HEK293 (cell line): ENCODE measurements around the gene RNF10.

ENCODE experiments used
- CTCF ChIA-PET: fragments of 350-600 bp; formaldehyde crosslinking; extraction: SDS; loops from one replicate; lab custom pipeline; 2021; ENCODE audit warnings: antibody characterized with exemption; lab: Yijun Ruan, JAX
- POLR2A ChIA-PET: fragments of 300-600 bp; formaldehyde crosslinking; extraction: SDS; loops from one replicate; lab custom pipeline; 2020; ENCODE audit warnings: antibody characterized with exemption, inconsistent platforms; lab: Yijun Ruan, JAX
- H3K27ac ChIP-seq: fragments of 200-500 bp; sonication (Bioruptor generic); 2 replicates; pipeline ENCODE4 v1.5.1; 2014; ENCODE audit warnings: low read depth, low read length, control low read depth, inconsistent platforms; ENCODE audit errors: extremely low read depth
- H3K36me3 ChIP-seq, 2 experiments: fragments of 200-500 bp in 1 of 2; sonication (Bioruptor generic) in 1 of 2; 1 replicate in 1 of 2; 2 replicates in 1 of 2; pipeline ENCODE4 v1.5.1; 2014 to 2017; ENCODE audit warnings: inconsistent platforms in 2 of 2, low read length in 2 of 2; ENCODE audit not compliant: control insufficient read depth in 2 of 2, insufficient read depth in 1 of 2
- H3K4me1 ChIP-seq: fragments of 200-500 bp; sonication (Bioruptor generic); 2 replicates; pipeline ENCODE4 v1.5.1; 2014; ENCODE audit warnings: mild to moderate bottlenecking, low read length, inconsistent platforms; ENCODE audit not compliant: control insufficient read depth, insufficient read depth
- H3K4me3 ChIP-seq: 2 replicates; pipeline ENCODE4 v1.5.1; 2011; ENCODE audit warnings: low read depth, mild to moderate bottlenecking, control low read depth, low read length, moderate library complexity
- H3K9me3 ChIP-seq: fragments of 200-500 bp; sonication (Bioruptor generic); 2 replicates; pipeline ENCODE4 v1.5.1; 2014; ENCODE audit warnings: low read depth, low read length, inconsistent platforms; ENCODE audit not compliant: control insufficient read depth, insufficient read depth
- BCL11A ChIP-seq: fragments of 450-650 bp; formaldehyde crosslinking; IDR thresholded peaks from 2 replicates; pipeline ENCODE4 v1.5.1; 2016; ENCODE audit warnings: low read depth, missing biosample characterization, missing genetic modification characterization
- EGR2 ChIP-seq: fragments of 450-650 bp; formaldehyde crosslinking; IDR thresholded peaks from 2 replicates; pipeline ENCODE4 v1.5.1; 2016; ENCODE audit warnings: low read depth, missing biosample characterization, missing genetic modification characterization
- SP3 ChIP-seq: fragments of 450-650 bp; formaldehyde crosslinking; IDR thresholded peaks from 2 replicates; pipeline ENCODE4 v1.5.1; 2016; ENCODE audit warnings: missing biosample characterization, missing genetic modification characterization
- ZBTB21 ChIP-seq: fragments of 450-650 bp; formaldehyde crosslinking; IDR thresholded peaks from 2 replicates; pipeline ENCODE4 v1.5.1; 2017; ENCODE audit warnings: missing biosample characterization, missing genetic modification characterization
- ZBTB48 ChIP-seq: fragments of 450-650 bp; formaldehyde crosslinking; IDR thresholded peaks from 2 replicates; pipeline ENCODE4 v1.5.1; 2016; ENCODE audit warnings: missing biosample characterization, missing genetic modification characterization
- ZFHX2 ChIP-seq: fragments of 450-650 bp; formaldehyde crosslinking; conservative IDR thresholded peaks from 2 replicates; pipeline ENCODE4 v1.5.1; 2016; ENCODE audit warnings: missing biosample characterization, missing genetic modification characterization
- ZNF10 ChIP-seq: fragments of 450-650 bp; formaldehyde crosslinking; IDR thresholded peaks from 2 replicates; pipeline ENCODE4 v1.5.1; 2017; ENCODE audit warnings: missing biosample characterization, missing genetic modification characterization
- ZNF169 ChIP-seq: fragments of 450-650 bp; formaldehyde crosslinking; IDR thresholded peaks from 2 replicates; pipeline ENCODE4 v1.5.1; 2016; ENCODE audit warnings: missing biosample characterization, missing genetic modification characterization
- ZNF23 ChIP-seq: fragments of 450-650 bp; formaldehyde crosslinking; IDR thresholded peaks from 2 replicates; pipeline ENCODE4 v1.5.1; 2016; ENCODE audit warnings: missing biosample characterization, missing genetic modification characterization, borderline replicate concordance
- ZNF266 ChIP-seq: fragments of 450-650 bp; formaldehyde crosslinking; IDR thresholded peaks from 2 replicates; pipeline ENCODE4 v1.5.1; 2016; ENCODE audit warnings: missing biosample characterization, missing genetic modification characterization, low read depth
- ZNF37A ChIP-seq: fragments of 450-650 bp; IDR thresholded peaks from 2 replicates; pipeline ENCODE4 v1.5.1; 2018; ENCODE audit warnings: missing biosample characterization, missing genetic modification characterization
- ZNF501 ChIP-seq: fragments of 450-650 bp; formaldehyde crosslinking; IDR thresholded peaks from 2 replicates; pipeline ENCODE4 v1.5.1; 2016; ENCODE audit warnings: missing biosample characterization, missing genetic modification characterization
- ZNF513 ChIP-seq: fragments of 450-650 bp; IDR thresholded peaks from 2 replicates; pipeline ENCODE4 v1.5.1; 2018; ENCODE audit warnings: missing biosample characterization, missing genetic modification characterization
- ZNF529 ChIP-seq: fragments of 450-650 bp; formaldehyde crosslinking; IDR thresholded peaks from 2 replicates; pipeline ENCODE4 v1.5.1; 2017; ENCODE audit warnings: missing genetic modification characterization, missing biosample characterization; ENCODE audit not compliant: insufficient replicate concordance
- ZNF544 ChIP-seq: fragments of 450-650 bp; formaldehyde crosslinking; IDR thresholded peaks from 2 replicates; pipeline ENCODE4 v1.5.0; 2017; ENCODE audit warnings: missing biosample characterization, missing genetic modification characterization
- ZNF549 ChIP-seq: fragments of 450-650 bp; IDR thresholded peaks from 2 replicates; pipeline ENCODE4 v1.5.1; 2018; ENCODE audit warnings: missing biosample characterization, missing genetic modification characterization, mild to moderate bottlenecking, inconsistent platforms, moderate library complexity
- ZNF555 ChIP-seq: fragments of 450-650 bp; formaldehyde crosslinking; conservative IDR thresholded peaks from 2 replicates; pipeline ENCODE4 v1.5.1; 2017; ENCODE audit warnings: missing biosample characterization, mild to moderate bottlenecking, missing genetic modification characterization, inconsistent platforms
- ZNF610 ChIP-seq: fragments of 450-650 bp; formaldehyde crosslinking; IDR thresholded peaks from 2 replicates; pipeline ENCODE4 v1.5.1; 2016; ENCODE audit warnings: missing biosample characterization, missing genetic modification characterization, borderline replicate concordance
- ZNF624 ChIP-seq: fragments of 450-650 bp; formaldehyde crosslinking; IDR thresholded peaks from 2 replicates; pipeline ENCODE4 v1.5.1; 2017; ENCODE audit warnings: missing biosample characterization, missing genetic modification characterization
- ZNF670 ChIP-seq: fragments of 450-650 bp; formaldehyde crosslinking; IDR thresholded peaks from 2 replicates; pipeline ENCODE4 v1.5.1; 2016; ENCODE audit warnings: missing biosample characterization, missing genetic modification characterization, low read depth
- ZNF777 ChIP-seq: fragments of 450-650 bp; formaldehyde crosslinking; IDR thresholded peaks from 2 replicates; pipeline ENCODE4 v1.5.1; 2017; ENCODE audit warnings: missing biosample characterization, missing genetic modification characterization, borderline replicate concordance
- ZNF791 ChIP-seq: fragments of 450-650 bp; formaldehyde crosslinking; IDR thresholded peaks from 2 replicates; pipeline ENCODE4 v1.5.1; 2016; ENCODE audit warnings: missing biosample characterization, missing genetic modification characterization
- TF ChIP-seq, protein P1 (sequence below): fragments of 450-650 bp; formaldehyde crosslinking; conservative IDR thresholded peaks from 2 replicates; pipeline ENCODE4 v1.5.1; 2016; ENCODE audit warnings: low read depth, missing biosample characterization, missing genetic modification characterization
- TF ChIP-seq, protein P2 (sequence below): fragments of 450-650 bp; formaldehyde crosslinking; IDR thresholded peaks from 2 replicates; pipeline ENCODE4 v1.5.1; 2016; ENCODE audit warnings: missing biosample characterization, missing genetic modification characterization
- TF ChIP-seq, protein P3 (sequence below): fragments of 450-650 bp; formaldehyde crosslinking; IDR thresholded peaks from 2 replicates; pipeline ENCODE4 v1.5.1; 2016; ENCODE audit warnings: missing biosample characterization, missing genetic modification characterization, low read depth

Gene RNF10

GRCh38 chr12:120573560-120573959, 39.4 kb downstream of the RNF10 start:
- ChIA-PET CTCF (no interaction called here), POLR2A (no interaction called here)
- Histone ChIP-seq H3K36me3 (peaks cover 70 to 95% of the 10 kb centered on the region in 2 experiments), H3K4me1 (no peaks in the 10 kb centered on the region), H3K4me3 (no peak overlapping the region), H3K9me3 (no peaks in the 10 kb centered on the region), H3K27ac (no peak overlapping the region)
- TF ChIP-seq BCL11A (tag by site-specific recombination) (no peak), ZNF266 (tag by site-specific recombination) (no peak), ZNF10 (no peak), ZNF549 (tag by site-specific recombination) (no peak), ZNF544 (tag by site-specific recombination) (no peak), ZNF513 (tag by site-specific recombination) (no peak), ZNF670 (tag by site-specific recombination) (no peak), ZBTB21 (tag by site-specific recombination) (no peak), ZNF555 (tag by site-specific recombination) (no peak), ZNF23 (no peak)
- TF ChIP-seq, protein P1, sequence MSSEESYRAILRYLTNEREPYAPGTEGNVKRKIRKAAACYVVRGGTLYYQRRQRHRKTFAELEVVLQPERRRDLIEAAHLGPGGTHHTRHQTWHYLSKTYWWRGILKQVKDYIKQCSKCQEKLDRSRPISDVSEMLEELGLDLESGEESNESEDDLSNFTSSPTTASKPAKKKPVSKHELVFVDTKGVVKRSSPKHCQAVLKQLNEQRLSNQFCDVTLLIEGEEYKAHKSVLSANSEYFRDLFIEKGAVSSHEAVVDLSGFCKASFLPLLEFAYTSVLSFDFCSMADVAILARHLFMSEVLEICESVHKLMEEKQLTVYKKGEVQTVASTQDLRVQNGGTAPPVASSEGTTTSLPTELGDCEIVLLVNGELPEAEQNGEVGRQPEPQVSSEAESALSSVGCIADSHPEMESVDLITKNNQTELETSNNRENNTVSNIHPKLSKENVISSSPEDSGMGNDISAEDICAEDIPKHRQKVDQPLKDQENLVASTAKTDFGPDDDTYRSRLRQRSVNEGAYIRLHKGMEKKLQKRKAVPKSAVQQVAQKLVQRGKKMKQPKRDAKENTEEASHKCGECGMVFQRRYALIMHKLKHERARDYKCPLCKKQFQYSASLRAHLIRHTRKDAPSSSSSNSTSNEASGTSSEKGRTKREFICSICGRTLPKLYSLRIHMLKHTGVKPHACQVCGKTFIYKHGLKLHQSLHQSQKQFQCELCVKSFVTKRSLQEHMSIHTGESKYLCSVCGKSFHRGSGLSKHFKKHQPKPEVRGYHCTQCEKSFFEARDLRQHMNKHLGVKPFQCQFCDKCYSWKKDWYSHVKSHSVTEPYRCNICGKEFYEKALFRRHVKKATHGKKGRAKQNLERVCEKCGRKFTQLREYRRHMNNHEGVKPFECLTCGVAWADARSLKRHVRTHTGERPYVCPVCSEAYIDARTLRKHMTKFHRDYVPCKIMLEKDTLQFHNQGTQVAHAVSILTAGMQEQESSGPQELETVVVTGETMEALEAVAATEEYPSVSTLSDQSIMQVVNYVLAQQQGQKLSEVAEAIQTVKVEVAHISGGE (tag by site-specific recombination) = no peak
- TF ChIP-seq, protein P2, sequence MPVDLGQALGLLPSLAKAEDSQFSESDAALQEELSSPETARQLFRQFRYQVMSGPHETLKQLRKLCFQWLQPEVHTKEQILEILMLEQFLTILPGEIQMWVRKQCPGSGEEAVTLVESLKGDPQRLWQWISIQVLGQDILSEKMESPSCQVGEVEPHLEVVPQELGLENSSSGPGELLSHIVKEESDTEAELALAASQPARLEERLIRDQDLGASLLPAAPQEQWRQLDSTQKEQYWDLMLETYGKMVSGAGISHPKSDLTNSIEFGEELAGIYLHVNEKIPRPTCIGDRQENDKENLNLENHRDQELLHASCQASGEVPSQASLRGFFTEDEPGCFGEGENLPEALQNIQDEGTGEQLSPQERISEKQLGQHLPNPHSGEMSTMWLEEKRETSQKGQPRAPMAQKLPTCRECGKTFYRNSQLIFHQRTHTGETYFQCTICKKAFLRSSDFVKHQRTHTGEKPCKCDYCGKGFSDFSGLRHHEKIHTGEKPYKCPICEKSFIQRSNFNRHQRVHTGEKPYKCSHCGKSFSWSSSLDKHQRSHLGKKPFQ (tag by site-specific recombination) = no peak
- TF ChIP-seq, protein P3, sequence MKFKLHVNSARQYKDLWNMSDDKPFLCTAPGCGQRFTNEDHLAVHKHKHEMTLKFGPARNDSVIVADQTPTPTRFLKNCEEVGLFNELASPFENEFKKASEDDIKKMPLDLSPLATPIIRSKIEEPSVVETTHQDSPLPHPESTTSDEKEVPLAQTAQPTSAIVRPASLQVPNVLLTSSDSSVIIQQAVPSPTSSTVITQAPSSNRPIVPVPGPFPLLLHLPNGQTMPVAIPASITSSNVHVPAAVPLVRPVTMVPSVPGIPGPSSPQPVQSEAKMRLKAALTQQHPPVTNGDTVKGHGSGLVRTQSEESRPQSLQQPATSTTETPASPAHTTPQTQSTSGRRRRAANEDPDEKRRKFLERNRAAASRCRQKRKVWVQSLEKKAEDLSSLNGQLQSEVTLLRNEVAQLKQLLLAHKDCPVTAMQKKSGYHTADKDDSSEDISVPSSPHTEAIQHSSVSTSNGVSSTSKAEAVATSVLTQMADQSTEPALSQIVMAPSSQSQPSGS (tag by site-specific recombination) = no peak

- Histone ChIP-seq H3K36me3 (peaks cover 67 to 95% of the 10 kb centered on the region in 2 experiments), H3K27ac (no peak overlapping the region), H3K9me3 (no peaks in the 10 kb centered on the region), H3K4me3 (no peak overlapping the region), H3K4me1 (no peaks in the 10 kb centered on the region)
- ChIA-PET CTCF (no interaction called here), POLR2A (no interaction called here)
- TF ChIP-seq ZBTB48 = no peak
- no peak for TF ChIP-seq ZNF37A
- no peak for TF ChIP-seq ZFHX2
- no peak for TF ChIP-seq EGR2 (tag by site-specific recombination)
- TF ChIP-seq ZNF777 (tag by site-specific recombination) = no peak
- no peak for TF ChIP-seq ZNF791
- TF ChIP-seq, protein P3 (tag by site-specific recombination) = no peak
- no peak for TF ChIP-seq ZNF501 (tag by site-specific recombination)
- TF ChIP-seq ZNF549 (tag by site-specific recombination) = no peak
- TF ChIP-seq ZNF23 = no peak
- TF ChIP-seq SP3 (tag by site-specific recombination) = no peak
- TF ChIP-seq, protein P2 (tag by site-specific recombination) = no peak
- TF ChIP-seq ZNF529 = no peak
- no peak for TF ChIP-seq ZNF169 (tag by site-specific recombination)
- TF ChIP-seq ZNF624 = no peak
- no peak for TF ChIP-seq ZNF610 (tag by site-specific recombination)
Observed at GRCh38 chr12:120574106-120574505, 40.0 kb downstream of the RNF10 start.
